ENCODE results near the gene HS6ST3. TPM values are rescaled to one million over a fixed set of nuclear protein-coding genes. Genes with fewer than 3 reads are reported as not detected.

The HS6ST3 gene
- total and polyA plus RNA-seq, 2 of the 13 experiments (the other 11 are each of a cell fraction or from before 2014, with no cell fraction given), result not detected

DNA sequence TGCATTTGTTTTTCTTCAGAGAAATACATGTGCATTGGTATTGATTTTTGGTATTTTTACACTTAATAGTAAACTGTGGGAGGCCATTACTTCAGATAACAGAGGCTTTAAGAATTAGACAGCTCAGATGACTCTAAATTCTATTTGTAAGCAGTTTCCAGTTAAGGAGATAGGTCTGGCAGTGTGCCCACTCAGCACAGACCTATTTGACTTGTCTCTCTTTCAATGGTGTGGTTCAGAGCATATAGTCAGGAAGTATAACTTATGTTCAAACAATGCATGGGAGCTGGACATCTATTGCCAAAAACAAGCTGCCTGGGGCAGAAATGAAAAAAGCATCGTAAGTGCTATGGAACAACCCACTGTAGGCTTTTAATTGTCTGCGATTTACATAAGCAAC, 370.7 kb downstream of the HS6ST3 start (continued):
- no peak for TF ChIP-seq ZFP90 (CRISPR knock-in tag; IDR thresholded peaks at IDR 0.05; ENCODE audit: borderline replicate concordance)
- TF ChIP-seq, protein P1, sequence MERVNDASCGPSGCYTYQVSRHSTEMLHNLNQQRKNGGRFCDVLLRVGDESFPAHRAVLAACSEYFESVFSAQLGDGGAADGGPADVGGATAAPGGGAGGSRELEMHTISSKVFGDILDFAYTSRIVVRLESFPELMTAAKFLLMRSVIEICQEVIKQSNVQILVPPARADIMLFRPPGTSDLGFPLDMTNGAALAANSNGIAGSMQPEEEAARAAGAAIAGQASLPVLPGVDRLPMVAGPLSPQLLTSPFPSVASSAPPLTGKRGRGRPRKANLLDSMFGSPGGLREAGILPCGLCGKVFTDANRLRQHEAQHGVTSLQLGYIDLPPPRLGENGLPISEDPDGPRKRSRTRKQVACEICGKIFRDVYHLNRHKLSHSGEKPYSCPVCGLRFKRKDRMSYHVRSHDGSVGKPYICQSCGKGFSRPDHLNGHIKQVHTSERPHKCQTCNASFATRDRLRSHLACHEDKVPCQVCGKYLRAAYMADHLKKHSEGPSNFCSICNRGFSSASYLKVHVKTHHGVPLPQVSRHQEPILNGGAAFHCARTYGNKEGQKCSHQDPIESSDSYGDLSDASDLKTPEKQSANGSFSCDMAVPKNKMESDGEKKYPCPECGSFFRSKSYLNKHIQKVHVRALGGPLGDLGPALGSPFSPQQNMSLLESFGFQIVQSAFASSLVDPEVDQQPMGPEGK (CRISPR knock-in tag; IDR thresholded peaks at IDR 0.05), result no peak
- no peak for TF ChIP-seq MTF2 (CRISPR knock-in tag; IDR thresholded peaks at IDR 0.05; ENCODE audit: borderline replicate concordance)
- TF ChIP-seq NR0B2 (CRISPR knock-in tag; IDR thresholded peaks at IDR 0.05), result no peak
- TF ChIP-seq IKZF1 (IDR thresholded peaks at IDR 0.05), result no peak
- TF ChIP-seq MNT (IDR thresholded peaks at IDR 0.05), result no peak

- in situ Hi-C loops (cut with HindIII; ENCODE audit: extremely low pct_ligation_motif_present, low pct_unique_long_range_greater_than_20kb), result no loop called here
- no peak overlapping the region for H2AFZ ChIP-seq (ENCODE audit: low read length)
- no peak for DNase-seq (ENCODE audit: low spot score)
- CTCF ChIA-PET (ENCODE audit: low intra/inter-chr PET ratio, low total read pairs), result no interaction called here
- H4K20me1 ChIP-seq (ENCODE audit: insufficient read depth, low read length), result no peaks in the 10 kb centered on the region
- POLR2A ChIA-PET, result no interaction called here
- WGBS (ENCODE audit: low lambda C conversion rate), result under 1% methylated on average over 10 of the region's 10 CpGs
- ATAC-seq, result no peak
- intact Hi-C loops (cut with micrococcal nuclease; ENCODE audit: unreplicated experiment), result no loop called here
- H3K9me3 ChIP-seq (ENCODE audit: low read length), result no peaks in the 10 kb centered on the region
- no peak overlapping the region for H3K9ac ChIP-seq (ENCODE audit: insufficient read depth, low read depth, low read length)
- no peak for FAIRE-seq
- no peak overlapping the region for H3K4me3 ChIP-seq (replicated peaks in 1 of 3; ENCODE audit: insufficient read depth in 1 of 3, low read depth in 2 of 3, low read length in 3 of 3)
- no peaks in the 10 kb centered on the region for H3K4me1 ChIP-seq (ENCODE audit: insufficient read depth, low read length)
- 0 out of 5 replicates have a peak, but pooled peaks cover 0 to 2% of the 10 kb centered on the region in 2 experiments for H3K27me3 ChIP-seq (ENCODE audit: control insufficient read depth in 1 of 2, insufficient read depth in 2 of 2, low read length in 2 of 2)
- no TSS peak for BruUV-seq (replicated peaks)
- no peak overlapping the region for H3K4me2 ChIP-seq (ENCODE audit: low read depth, low read length)
- no peak overlapping the region for H3K27ac ChIP-seq (ENCODE audit: extremely low read length, insufficient read depth, low read length)
- no peaks in the 10 kb centered on the region for H3K36me3 ChIP-seq (replicated peaks in 1 of 2; ENCODE audit: control insufficient read depth in 1 of 2, insufficient read depth in 2 of 2, low read length in 2 of 2)
- H3K79me2 ChIP-seq (ENCODE audit: insufficient read depth, low read length), result no peaks in the 10 kb centered on the region
- TF ChIP-seq, protein P2, sequence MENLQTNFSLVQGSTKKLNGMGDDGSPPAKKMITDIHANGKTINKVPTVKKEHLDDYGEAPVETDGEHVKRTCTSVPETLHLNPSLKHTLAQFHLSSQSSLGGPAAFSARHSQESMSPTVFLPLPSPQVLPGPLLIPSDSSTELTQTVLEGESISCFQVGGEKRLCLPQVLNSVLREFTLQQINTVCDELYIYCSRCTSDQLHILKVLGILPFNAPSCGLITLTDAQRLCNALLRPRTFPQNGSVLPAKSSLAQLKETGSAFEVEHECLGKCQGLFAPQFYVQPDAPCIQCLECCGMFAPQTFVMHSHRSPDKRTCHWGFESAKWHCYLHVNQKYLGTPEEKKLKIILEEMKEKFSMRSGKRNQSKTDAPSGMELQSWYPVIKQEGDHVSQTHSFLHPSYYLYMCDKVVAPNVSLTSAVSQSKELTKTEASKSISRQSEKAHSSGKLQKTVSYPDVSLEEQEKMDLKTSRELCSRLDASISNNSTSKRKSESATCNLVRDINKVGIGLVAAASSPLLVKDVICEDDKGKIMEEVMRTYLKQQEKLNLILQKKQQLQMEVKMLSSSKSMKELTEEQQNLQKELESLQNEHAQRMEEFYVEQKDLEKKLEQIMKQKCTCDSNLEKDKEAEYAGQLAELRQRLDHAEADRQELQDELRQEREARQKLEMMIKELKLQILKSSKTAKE (CRISPR knock-in tag; IDR thresholded peaks at IDR 0.05; ENCODE audit: borderline replicate concordance), result no peak
- TF ChIP-seq YEATS4 (CRISPR knock-in tag; IDR thresholded peaks at IDR 0.05; ENCODE audit: borderline replicate concordance) (no peak), KDM5A (IDR thresholded peaks at IDR 0.05; ENCODE audit: borderline replicate concordance, low read length) (no peak), ZNF720 (CRISPR knock-in tag; IDR thresholded peaks at IDR 0.05) (no peak), NRL (CRISPR knock-in tag; IDR thresholded peaks at IDR 0.05; ENCODE audit: borderline replicate concordance) (no peak), ZNF550 (CRISPR knock-in tag; IDR thresholded peaks at IDR 0.05; ENCODE audit: borderline replicate concordance) (no peak), BRD4 (CRISPR knock-in tag; IDR thresholded peaks at IDR 0.05) (no peak), ZNF776 (CRISPR knock-in tag; IDR thresholded peaks at IDR 0.05) (no peak)
- TF ChIP-seq, protein P3, sequence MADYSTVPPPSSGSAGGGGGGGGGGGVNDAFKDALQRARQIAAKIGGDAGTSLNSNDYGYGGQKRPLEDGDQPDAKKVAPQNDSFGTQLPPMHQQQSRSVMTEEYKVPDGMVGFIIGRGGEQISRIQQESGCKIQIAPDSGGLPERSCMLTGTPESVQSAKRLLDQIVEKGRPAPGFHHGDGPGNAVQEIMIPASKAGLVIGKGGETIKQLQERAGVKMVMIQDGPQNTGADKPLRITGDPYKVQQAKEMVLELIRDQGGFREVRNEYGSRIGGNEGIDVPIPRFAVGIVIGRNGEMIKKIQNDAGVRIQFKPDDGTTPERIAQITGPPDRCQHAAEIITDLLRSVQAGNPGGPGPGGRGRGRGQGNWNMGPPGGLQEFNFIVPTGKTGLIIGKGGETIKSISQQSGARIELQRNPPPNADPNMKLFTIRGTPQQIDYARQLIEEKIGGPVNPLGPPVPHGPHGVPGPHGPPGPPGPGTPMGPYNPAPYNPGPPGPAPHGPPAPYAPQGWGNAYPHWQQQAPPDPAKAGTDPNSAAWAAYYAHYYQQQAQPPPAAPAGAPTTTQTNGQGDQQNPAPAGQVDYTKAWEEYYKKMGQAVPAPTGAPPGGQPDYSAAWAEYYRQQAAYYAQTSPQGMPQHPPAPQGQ (CRISPR knock-in tag; IDR thresholded peaks at IDR 0.05; ENCODE audit: borderline replicate concordance), result no peak
Observed at GRCh38 chr13:96473526-96474180, 383.7 kb downstream of the HS6ST3 start.
